ENCODE data around the gene NACC2.

DNA sequence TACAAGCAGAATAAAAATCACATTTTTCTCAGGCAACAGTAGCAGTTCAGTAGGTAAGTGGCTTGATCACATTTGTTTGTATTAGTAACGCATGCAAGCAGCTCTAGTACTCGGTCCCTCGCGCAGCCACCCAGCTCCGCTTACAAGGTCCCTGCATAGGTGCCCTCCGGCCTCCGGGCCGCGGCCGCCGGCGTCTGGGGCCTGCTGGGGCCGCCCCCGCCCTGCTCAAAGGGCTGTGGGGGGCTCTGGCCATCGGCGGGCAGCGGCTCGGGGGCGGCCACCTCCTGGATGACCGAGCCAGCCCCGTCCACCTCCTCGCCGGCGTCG is 83.8 kb downstream of the NACC2 start:
- TF ChIP-seq, protein P1, sequence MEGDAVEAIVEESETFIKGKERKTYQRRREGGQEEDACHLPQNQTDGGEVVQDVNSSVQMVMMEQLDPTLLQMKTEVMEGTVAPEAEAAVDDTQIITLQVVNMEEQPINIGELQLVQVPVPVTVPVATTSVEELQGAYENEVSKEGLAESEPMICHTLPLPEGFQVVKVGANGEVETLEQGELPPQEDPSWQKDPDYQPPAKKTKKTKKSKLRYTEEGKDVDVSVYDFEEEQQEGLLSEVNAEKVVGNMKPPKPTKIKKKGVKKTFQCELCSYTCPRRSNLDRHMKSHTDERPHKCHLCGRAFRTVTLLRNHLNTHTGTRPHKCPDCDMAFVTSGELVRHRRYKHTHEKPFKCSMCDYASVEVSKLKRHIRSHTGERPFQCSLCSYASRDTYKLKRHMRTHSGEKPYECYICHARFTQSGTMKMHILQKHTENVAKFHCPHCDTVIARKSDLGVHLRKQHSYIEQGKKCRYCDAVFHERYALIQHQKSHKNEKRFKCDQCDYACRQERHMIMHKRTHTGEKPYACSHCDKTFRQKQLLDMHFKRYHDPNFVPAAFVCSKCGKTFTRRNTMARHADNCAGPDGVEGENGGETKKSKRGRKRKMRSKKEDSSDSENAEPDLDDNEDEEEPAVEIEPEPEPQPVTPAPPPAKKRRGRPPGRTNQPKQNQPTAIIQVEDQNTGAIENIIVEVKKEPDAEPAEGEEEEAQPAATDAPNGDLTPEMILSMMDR (conservative IDR thresholded peaks at IDR 0.05; ENCODE audit: low read length), result no peak
- TF ChIP-seq EZH2phosphoT487 (IDR thresholded peaks at IDR 0.05; ENCODE audit: borderline replicate concordance), result no peak
